ENCODE data around the gene C4orf51. TPM values are rescaled to one million over a fixed set of nuclear protein-coding genes. Genes with fewer than 3 reads are reported as not detected.
A peak's percentile ranks its signal among the peaks of the same experiment; 100 is the strongest.

C4orf51 gene
- polyA plus RNA-seq, 1 of the 3 experiments (the other 2 are of a cell fraction), result not detected

DNA sequence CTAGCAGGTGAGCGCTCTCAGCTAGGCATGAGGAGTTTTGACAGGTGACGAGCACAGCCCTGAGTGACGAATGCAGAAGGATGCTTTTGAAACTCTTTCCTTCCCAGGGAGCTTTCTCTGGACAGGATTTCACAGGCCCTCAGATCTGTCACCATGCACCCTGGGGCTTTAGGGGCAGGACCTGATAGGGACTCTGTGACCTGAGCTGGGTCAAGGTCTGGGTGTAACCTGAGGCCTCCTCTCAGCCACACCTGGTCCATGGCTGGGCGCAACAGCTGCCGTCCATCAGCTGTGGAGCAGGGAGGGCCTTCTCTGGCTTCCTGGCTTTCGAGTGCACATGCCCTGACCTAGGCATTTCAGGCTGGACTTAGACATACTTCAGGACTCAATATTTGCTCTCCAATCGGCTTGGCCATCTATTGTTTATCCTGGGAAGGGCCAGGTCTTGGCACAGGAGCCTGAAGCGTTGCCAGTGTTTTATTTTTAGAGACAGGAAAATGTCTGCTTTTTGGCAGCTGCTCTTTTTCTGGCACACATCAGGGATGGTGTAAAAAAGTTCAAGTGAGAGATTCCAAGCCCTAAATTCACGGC lies 56.4 kb downstream of the C4orf51 start (continued):
- TF ChIP-seq SIN3A (IDR thresholded peaks at IDR 0.05; ENCODE audit: borderline replicate concordance, low read depth, low read length), result no peak
- TF ChIP-seq EP300 (IDR thresholded peaks at IDR 0.05; ENCODE audit: borderline replicate concordance in 1 of 2, low read depth in 1 of 2, low read length in 1 of 2), result 0 out of 4 replicates have a peak, but pooled peaks of 1 of the 2 experiments have one; percentile 16
- TF ChIP-seq, protein P1, sequence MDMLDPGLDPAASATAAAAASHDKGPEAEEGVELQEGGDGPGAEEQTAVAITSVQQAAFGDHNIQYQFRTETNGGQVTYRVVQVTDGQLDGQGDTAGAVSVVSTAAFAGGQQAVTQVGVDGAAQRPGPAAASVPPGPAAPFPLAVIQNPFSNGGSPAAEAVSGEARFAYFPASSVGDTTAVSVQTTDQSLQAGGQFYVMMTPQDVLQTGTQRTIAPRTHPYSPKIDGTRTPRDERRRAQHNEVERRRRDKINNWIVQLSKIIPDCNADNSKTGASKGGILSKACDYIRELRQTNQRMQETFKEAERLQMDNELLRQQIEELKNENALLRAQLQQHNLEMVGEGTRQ (IDR thresholded peaks at IDR 0.05; ENCODE audit: borderline replicate concordance, low read depth, low read length), result no peak
- TF ChIP-seq ELF1 (IDR thresholded peaks at IDR 0.05), result no peak
- peak; percentile 61 for TF ChIP-seq TCF12 (IDR thresholded peaks at IDR 0.05)
- TF ChIP-seq, protein P2, sequence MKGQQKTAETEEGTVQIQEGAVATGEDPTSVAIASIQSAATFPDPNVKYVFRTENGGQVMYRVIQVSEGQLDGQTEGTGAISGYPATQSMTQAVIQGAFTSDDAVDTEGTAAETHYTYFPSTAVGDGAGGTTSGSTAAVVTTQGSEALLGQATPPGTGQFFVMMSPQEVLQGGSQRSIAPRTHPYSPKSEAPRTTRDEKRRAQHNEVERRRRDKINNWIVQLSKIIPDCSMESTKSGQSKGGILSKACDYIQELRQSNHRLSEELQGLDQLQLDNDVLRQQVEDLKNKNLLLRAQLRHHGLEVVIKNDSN (IDR thresholded peaks at IDR 0.05; ENCODE audit: borderline replicate concordance, low read depth), result no peak
- no peak for TF ChIP-seq JUND (IDR thresholded peaks at IDR 0.05)
- no peak for TF ChIP-seq FOSL2 (IDR thresholded peaks at IDR 0.05; ENCODE audit: borderline replicate concordance, low read depth)

DNA sequence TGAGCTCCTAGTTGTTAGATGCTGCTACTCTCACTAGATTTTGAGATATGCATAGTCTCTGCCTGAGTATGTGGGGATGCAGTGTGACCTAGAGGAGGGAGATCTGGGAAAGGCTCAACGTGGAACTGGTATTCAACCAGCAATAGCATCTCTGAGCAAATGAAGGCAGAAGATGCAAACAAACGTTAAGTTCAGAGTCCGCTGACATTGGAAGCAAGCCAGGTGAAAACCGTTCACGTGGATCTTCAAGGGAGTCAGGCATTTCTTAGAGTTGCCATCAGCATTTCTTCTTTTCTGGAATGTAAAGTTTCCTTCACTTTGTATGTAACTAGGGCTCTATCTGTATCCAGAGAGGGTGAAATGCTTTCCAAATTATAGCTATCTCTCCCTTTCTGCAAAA lies 59.9 kb downstream of the C4orf51 start:
- Histone ChIP-seq H4K20me1 (ENCODE audit: insufficient read depth) (no peaks in the 10 kb centered on the region), H3K27ac (ENCODE audit: low read depth in 2 of 2, low read length in 1 of 2) (no peak overlapping the region), H3F3A (replicated peaks; ENCODE audit: insufficient read depth) (peaks cover 20% of the 10 kb centered on the region), H3K4me3 (ENCODE audit: low read depth in 2 of 2, low read length in 1 of 2) (no peak overlapping the region), H3K36me3 (replicated peaks in 1 of 2; ENCODE audit: control insufficient read depth in 1 of 2, insufficient read depth in 2 of 2, low read length in 1 of 2) (no peaks in the 10 kb centered on the region), H3K9me2 (no peaks in the 10 kb centered on the region), H3K4me2 (no peak overlapping the region), H3K4me1 (ENCODE audit: control insufficient read depth in 1 of 2, insufficient read depth in 2 of 2, low read depth in 1 of 2, low read length in 1 of 2) (peaks cover 14 to 16% of the 10 kb centered on the region in 2 experiments), H3K79me2 (ENCODE audit: insufficient read depth) (no peaks in the 10 kb centered on the region), H2AFZ (ENCODE audit: low read depth) (no peak overlapping the region), H3K9ac (no peak overlapping the region), H3K9me3 (no peaks in the 10 kb centered on the region), H3K27me3 (ENCODE audit: insufficient read depth) (no peaks in the 10 kb centered on the region)
- CTCF ChIA-PET, result interaction anchor here (0.6 kb wide), 1 partner anchor 754 kb away, joined by 4 read pairs; no protein-coding TSS in a partner anchor
- 72% methylated on average over 5 of the region's 5 CpGs for WGBS (ENCODE audit: low lambda C conversion rate)
- DNase-seq, result no peak
- POLR2A ChIA-PET, result no interaction called here
- no peak for TF ChIP-seq TCF12 (IDR thresholded peaks at IDR 0.05)
- no peak for TF ChIP-seq SIN3A (IDR thresholded peaks at IDR 0.05; ENCODE audit: borderline replicate concordance, low read depth, low read length)
- no peak for TF ChIP-seq ELF1 (IDR thresholded peaks at IDR 0.05)
- no peak for TF ChIP-seq MEF2A (IDR thresholded peaks at IDR 0.05; ENCODE audit: borderline replicate concordance, low read depth)
- TF ChIP-seq FOSL2 (IDR thresholded peaks at IDR 0.05; ENCODE audit: borderline replicate concordance, low read depth), result no peak
- no peak for TF ChIP-seq RXRA (IDR thresholded peaks at IDR 0.05; ENCODE audit: borderline replicate concordance, low read depth)
- TF ChIP-seq JUND (IDR thresholded peaks at IDR 0.05), result no peak

DNA sequence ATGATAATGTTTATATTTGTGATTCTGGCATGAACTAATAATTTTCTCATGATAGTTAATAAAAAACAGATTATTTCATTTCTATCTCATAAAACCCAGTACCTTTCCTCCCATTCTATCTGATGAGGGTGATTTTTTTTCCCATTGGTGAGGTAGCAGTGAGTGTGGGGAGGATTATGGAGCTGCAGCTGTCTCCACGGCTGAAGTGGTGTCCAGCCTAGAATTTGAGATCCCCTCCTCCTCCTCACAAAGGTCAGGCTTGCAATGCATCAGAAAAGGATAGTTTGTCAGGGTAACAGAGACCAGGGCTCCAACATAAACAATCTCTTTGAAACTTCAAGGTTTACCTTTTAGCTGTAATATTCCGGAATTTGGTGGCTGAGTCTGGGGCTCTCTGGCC lies 60.9 kb downstream of the C4orf51 start:
- Histone ChIP-seq H3K9me2 (no peaks in the 10 kb centered on the region), H4K20me1 (ENCODE audit: insufficient read depth) (no peaks in the 10 kb centered on the region), H3K36me3 (replicated peaks in 1 of 2; ENCODE audit: control insufficient read depth in 1 of 2, insufficient read depth in 2 of 2, low read length in 1 of 2) (no peaks in the 10 kb centered on the region), H3K9me3 (no peaks in the 10 kb centered on the region), H3K4me1 (ENCODE audit: control insufficient read depth in 1 of 2, insufficient read depth in 2 of 2, low read depth in 1 of 2, low read length in 1 of 2) (peaks cover 10% of the 10 kb centered on the region in 2 experiments), H3K9ac (no peak overlapping the region), H3K79me2 (ENCODE audit: insufficient read depth) (no peaks in the 10 kb centered on the region), H3K4me2 (no peak overlapping the region), H2AFZ (ENCODE audit: low read depth) (no peak overlapping the region), H3K4me3 (ENCODE audit: low read depth in 2 of 2, low read length in 1 of 2) (no peak overlapping the region), H3K27me3 (ENCODE audit: insufficient read depth) (no peaks in the 10 kb centered on the region), H3F3A (replicated peaks; ENCODE audit: insufficient read depth) (peaks cover 14% of the 10 kb centered on the region), H3K27ac (ENCODE audit: low read depth in 2 of 2, low read length in 1 of 2) (no peak overlapping the region)
- ChIA-PET CTCF (no interaction called here), POLR2A (no interaction called here)
- DNase-seq, result no peak
- 97% methylated on average over 2 of the region's 2 CpGs for WGBS (ENCODE audit: low lambda C conversion rate)
- no peak for TF ChIP-seq FOSL2 (IDR thresholded peaks at IDR 0.05; ENCODE audit: borderline replicate concordance, low read depth)
- TF ChIP-seq, protein P3, sequence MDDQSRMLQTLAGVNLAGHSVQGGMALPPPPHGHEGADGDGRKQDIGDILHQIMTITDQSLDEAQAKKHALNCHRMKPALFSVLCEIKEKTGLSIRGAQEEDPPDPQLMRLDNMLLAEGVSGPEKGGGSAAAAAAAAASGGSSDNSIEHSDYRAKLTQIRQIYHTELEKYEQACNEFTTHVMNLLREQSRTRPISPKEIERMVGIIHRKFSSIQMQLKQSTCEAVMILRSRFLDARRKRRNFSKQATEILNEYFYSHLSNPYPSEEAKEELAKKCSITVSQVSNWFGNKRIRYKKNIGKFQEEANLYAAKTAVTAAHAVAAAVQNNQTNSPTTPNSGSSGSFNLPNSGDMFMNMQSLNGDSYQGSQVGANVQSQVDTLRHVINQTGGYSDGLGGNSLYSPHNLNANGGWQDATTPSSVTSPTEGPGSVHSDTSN (IDR thresholded peaks at IDR 0.05), result no peak
- TF ChIP-seq, protein P4, sequence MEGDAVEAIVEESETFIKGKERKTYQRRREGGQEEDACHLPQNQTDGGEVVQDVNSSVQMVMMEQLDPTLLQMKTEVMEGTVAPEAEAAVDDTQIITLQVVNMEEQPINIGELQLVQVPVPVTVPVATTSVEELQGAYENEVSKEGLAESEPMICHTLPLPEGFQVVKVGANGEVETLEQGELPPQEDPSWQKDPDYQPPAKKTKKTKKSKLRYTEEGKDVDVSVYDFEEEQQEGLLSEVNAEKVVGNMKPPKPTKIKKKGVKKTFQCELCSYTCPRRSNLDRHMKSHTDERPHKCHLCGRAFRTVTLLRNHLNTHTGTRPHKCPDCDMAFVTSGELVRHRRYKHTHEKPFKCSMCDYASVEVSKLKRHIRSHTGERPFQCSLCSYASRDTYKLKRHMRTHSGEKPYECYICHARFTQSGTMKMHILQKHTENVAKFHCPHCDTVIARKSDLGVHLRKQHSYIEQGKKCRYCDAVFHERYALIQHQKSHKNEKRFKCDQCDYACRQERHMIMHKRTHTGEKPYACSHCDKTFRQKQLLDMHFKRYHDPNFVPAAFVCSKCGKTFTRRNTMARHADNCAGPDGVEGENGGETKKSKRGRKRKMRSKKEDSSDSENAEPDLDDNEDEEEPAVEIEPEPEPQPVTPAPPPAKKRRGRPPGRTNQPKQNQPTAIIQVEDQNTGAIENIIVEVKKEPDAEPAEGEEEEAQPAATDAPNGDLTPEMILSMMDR (IDR thresholded peaks at IDR 0.05), result no peak
- TF ChIP-seq RXRA (IDR thresholded peaks at IDR 0.05; ENCODE audit: borderline replicate concordance, low read depth), result no peak
- TF ChIP-seq, protein P5, sequence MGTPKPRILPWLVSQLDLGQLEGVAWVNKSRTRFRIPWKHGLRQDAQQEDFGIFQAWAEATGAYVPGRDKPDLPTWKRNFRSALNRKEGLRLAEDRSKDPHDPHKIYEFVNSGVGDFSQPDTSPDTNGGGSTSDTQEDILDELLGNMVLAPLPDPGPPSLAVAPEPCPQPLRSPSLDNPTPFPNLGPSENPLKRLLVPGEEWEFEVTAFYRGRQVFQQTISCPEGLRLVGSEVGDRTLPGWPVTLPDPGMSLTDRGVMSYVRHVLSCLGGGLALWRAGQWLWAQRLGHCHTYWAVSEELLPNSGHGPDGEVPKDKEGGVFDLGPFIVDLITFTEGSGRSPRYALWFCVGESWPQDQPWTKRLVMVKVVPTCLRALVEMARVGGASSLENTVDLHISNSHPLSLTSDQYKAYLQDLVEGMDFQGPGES (IDR thresholded peaks at IDR 0.05; ENCODE audit: low read depth, low read length), result no peak
- TF ChIP-seq, protein P6, sequence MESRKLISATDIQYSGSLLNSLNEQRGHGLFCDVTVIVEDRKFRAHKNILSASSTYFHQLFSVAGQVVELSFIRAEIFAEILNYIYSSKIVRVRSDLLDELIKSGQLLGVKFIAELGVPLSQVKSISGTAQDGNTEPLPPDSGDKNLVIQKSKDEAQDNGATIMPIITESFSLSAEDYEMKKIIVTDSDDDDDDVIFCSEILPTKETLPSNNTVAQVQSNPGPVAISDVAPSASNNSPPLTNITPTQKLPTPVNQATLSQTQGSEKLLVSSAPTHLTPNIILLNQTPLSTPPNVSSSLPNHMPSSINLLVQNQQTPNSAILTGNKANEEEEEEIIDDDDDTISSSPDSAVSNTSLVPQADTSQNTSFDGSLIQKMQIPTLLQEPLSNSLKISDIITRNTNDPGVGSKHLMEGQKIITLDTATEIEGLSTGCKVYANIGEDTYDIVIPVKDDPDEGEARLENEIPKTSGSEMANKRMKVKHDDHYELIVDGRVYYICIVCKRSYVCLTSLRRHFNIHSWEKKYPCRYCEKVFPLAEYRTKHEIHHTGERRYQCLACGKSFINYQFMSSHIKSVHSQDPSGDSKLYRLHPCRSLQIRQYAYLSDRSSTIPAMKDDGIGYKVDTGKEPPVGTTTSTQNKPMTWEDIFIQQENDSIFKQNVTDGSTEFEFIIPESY (IDR thresholded peaks at IDR 0.05; ENCODE audit: borderline replicate concordance, low read depth), result no peak
- no peak for TF ChIP-seq FOXM1 (IDR thresholded peaks at IDR 0.05; ENCODE audit: low read depth)
- no peak for TF ChIP-seq TAF1 (IDR thresholded peaks at IDR 0.05; ENCODE audit: borderline replicate concordance, low read depth, low read length)
